IPS-18c (cell line): ENCODE measurements around the gene DEFB131A.
"Not testable (repeated sequence)": the region's sequence is repeated elsewhere in the genome, so short reads cannot be mapped to it uniquely, and the experiment has no call there.

ENCODE experiments used
- H3K4me3 ChIP-seq: 2 replicates; pipeline ENCODE4 v1.7.0; 2013; ENCODE audit warnings: low read depth, mild to moderate bottlenecking, low read length, moderate library complexity; ENCODE audit not compliant: insufficient read depth
- H3K9me3 ChIP-seq: one replicate; pipeline ENCODE4 v1.6.1; 2013; ENCODE audit warnings: mild to moderate bottlenecking, low read length, moderate library complexity; ENCODE audit not compliant: control insufficient read depth, insufficient read depth

Gene DEFB131A

DNA sequence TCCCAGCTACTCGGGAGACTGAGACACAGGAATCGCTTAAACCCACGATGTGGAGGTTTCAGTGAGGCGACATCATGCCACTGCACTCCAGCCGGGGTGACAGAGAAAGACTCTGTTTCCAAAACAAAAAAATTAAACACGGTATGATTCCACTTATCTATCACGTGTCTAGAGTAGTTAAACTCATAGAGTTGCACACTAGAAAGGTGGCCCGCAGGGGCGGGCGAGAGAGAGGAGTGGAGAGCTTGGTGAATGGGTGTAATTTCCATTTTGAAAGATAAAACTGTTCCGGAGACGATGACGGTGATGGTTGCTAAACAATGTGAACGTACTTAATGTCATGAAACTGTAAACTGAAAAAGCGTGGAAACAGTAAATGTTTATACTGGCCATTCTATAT lies 44.6 kb downstream of the DEFB131A start:
- not testable (repeated sequence) for H3K9me3 ChIP-seq, H3K4me3 ChIP-seq

- H3K4me3 ChIP-seq, H3K9me3 ChIP-seq: not testable (repeated sequence)
These were observed 46.3 kb downstream of the DEFB131A start for GRCh38 chr4:9490496-9490895.

- not testable (repeated sequence) for H3K4me3 ChIP-seq, H3K9me3 ChIP-seq
These were observed 46.8 kb downstream of the DEFB131A start for GRCh38 chr4:9490986-9491385.

DNA sequence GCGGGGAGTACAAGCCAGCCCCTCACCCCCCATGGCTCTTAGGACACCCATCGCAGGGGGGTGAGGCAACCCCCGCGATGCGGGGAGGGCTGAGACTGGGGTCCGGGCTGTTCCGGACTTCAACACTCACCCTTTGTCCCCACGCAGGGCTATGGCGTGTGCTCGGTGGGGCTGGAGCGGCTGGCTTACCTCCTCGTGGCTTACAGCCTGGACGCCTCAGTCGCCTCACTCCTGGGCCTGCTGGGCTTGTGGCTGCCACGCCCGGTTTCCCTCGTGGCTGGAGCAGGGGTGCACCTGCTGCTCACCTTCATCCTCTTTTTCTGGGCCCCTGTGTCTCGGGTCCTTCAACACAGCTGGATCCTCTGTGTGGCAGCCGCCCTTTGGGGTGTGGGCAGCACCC lies 49.4 kb downstream of the DEFB131A start:
- not testable (repeated sequence) for H3K9me3 ChIP-seq, H3K4me3 ChIP-seq

GRCh38 chr4:9494256-9495035 lies 50.2 kb downstream of the DEFB131A start:
- not testable (repeated sequence) for H3K9me3 ChIP-seq, H3K4me3 ChIP-seq

GRCh38 chr4:9495443-9495842 lies 51.2 kb downstream of the DEFB131A start:
- not testable (repeated sequence) for H3K4me3 ChIP-seq, H3K9me3 ChIP-seq

- H3K9me3 ChIP-seq: not testable (repeated sequence)
- H3K4me3 ChIP-seq: peak overlapping the region; percentile 46; the same call in 1 of the 2 replicates
These were observed 53.6 kb downstream of the DEFB131A start for GRCh38 chr4:9497575-9498467.

DNA sequence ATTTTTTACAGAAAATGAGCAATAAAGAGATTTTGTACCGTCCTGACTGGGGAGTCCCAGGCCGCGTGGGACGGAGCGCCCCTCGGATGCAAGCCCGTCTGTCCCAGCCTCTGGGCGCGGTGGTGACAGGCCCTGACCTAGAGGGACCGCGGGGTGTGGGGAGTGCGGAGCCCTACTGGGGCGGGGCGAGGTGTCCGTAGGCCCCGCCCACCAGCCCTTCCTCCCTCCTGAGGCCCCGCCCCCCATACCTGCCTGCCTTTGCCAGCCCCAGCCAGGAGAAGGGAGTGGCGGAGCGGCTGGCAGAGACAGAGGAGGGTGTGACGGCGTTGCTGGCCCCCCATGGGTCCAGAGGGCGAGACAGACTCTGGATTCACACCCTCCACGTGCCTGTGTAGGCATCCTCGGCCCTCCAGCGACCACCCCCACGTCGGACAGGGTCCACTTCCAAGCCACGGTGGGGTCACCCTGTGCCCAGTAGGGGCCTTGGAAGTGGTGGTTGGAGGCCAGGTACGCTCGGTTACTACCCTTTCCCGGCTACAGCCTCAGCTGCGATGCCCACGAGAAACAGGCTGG lies 54.3 kb downstream of the DEFB131A start:
- H3K9me3 ChIP-seq: not testable (repeated sequence)
- peak overlapping the region; percentile 46; the same call in 1 of the 2 replicates for H3K4me3 ChIP-seq

DNA sequence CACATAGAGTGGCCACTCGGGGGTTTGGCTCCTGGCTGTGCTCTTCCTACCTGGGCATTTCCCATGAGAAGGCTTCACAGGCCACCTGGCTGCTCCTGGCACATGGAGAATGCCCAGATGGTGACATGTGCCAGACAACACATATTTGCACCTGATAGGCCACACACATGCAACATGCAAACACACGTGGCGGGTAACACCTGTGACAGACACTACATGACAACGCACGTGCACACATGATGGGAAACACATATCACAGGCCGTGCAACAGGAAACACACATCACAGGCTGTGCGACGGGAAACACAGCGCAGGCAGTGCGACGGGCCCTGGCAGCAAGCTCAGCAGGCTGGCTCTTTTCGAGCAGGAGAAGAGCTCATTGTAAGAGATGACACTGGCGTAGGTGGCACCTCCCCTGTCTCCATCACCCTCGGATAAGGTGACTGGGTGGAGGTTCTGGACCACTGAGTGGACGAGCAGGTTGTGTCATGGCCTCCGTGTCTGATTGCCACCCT lies 55.8 kb downstream of the DEFB131A start:
- H3K9me3 ChIP-seq, H3K4me3 ChIP-seq: not testable (repeated sequence)
